ENCODE results near the gene TRIM29.
"Not testable (repeated sequence)": the region's sequence is repeated elsewhere in the genome, so short reads cannot be mapped to it uniquely, and the experiment has no call there.

Gene TRIM29, protein sequence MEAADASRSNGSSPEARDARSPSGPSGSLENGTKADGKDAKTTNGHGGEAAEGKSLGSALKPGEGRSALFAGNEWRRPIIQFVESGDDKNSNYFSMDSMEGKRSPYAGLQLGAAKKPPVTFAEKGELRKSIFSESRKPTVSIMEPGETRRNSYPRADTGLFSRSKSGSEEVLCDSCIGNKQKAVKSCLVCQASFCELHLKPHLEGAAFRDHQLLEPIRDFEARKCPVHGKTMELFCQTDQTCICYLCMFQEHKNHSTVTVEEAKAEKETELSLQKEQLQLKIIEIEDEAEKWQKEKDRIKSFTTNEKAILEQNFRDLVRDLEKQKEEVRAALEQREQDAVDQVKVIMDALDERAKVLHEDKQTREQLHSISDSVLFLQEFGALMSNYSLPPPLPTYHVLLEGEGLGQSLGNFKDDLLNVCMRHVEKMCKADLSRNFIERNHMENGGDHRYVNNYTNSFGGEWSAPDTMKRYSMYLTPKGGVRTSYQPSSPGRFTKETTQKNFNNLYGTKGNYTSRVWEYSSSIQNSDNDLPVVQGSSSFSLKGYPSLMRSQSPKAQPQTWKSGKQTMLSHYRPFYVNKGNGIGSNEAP

GRCh38 chr11:120137611-120138521 is at the start of gene TRIM29:
TSS of gene TRIM29 (minus strand) at chr11:120138113. CDS start at chr11:120138031, 82 bp downstream.
- no peak for FAIRE-seq

- no peak for FAIRE-seq
Observed at GRCh38 chr11:120186774-120187591, 49.1 kb upstream of the TRIM29 start.

GRCh38 chr11:120186456-120186773 is 48.5 kb upstream of the TRIM29 start:
- FAIRE-seq = no peak

DNA sequence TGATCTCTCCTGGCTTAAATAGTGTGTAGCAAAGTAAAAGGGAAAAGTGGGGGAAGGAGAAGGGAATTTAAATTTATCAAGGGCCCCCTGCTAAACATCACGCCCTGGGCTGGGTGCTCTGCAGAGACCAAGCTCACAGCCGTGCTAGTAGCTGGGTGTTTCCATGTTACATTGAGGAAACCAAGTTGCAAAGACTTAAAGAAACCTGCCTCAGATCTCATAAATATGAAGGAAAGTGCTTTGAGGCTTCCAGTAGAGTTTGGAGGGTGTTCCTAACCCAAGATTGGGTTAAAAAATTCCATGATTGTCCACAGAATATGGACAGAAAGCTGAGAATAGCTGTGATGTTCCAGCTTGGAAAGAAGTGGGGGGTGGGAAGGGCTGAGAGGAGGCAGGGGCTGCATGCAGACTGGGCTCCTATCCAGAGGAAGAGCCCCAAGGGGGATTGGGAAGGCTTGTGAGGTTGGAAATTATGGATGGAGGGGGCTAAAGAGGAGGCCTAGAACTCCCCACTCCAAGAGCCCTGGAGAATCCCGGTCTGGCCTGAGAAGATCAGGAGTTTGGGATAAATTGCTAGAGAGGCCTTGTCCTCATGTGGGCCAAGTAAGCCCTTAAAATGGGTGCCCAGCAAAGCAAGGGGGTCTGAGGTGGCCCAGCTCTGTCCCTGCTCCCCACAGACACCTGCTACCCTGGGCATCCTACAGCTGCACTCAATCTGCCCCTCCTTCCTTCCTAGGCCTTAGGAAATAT is 48.0 kb upstream of the TRIM29 start:
- FAIRE-seq = no peak

- no peak for FAIRE-seq
Observed at GRCh38 chr11:120184946-120185705, 47.2 kb upstream of the TRIM29 start.

GRCh38 chr11:120184371-120184945 is 46.5 kb upstream of the TRIM29 start:
- no peak for FAIRE-seq

- FAIRE-seq = no peak
Observed at GRCh38 chr11:120183701-120184141, 45.8 kb upstream of the TRIM29 start.

- FAIRE-seq = no peak
Observed at GRCh38 chr11:120182790-120183491, 45.0 kb upstream of the TRIM29 start.

DNA sequence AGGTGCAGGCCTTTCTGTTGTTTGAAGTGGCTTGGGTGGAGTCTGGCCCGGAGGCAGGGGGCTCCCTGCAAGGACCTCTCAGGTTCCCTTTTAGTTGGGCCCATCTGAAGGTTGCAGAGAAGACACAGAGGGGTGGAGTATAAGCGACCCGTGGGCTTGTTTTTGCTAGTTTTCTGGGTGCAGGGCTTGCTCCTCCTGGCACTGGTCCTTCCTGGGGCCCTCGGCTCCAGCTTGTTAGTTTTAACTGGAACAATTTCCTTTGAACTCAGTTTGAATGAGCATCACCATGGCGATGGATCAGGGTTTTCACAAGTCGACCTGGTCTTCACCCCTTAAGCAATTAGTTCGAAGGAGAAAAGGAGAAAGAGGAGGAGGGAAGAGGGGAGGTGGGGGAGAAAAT is 44.5 kb upstream of the TRIM29 start:
- no peak for FAIRE-seq

- no peak for FAIRE-seq
Observed at GRCh38 chr11:120181376-120181975, 43.6 kb upstream of the TRIM29 start.

DNA sequence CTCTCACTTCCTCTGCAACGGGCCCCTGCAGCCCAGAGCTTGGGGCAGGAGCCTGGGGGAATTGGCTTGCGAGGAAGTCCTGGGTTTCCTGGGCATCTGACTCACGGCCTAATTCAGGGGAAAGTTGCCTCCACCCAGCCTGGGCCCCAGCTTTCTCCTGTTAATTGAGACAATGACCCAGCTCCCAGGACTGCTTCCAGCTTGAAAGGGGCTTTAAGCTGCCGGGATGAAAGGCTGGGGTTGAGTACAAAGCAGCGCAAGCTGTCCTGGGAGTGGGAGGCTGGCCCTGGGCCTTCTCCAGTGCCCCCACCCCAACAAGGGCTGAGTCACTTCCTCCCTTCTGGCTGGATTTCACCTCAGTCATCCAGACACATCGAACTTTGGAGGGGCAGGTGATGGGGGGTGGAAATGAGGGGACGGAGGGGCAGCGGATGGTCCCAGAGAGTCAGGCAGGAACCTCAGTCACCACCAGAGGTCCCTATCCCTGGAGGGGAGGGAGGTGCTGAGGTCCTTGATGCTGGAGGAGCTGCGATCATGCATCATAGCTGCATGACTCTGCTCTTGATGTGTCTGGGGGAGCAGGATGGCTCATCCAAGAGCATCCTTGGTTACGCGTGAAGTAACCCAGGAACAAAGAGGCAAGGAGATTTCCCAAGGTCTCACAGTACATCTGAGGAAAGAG is 42.8 kb upstream of the TRIM29 start:
- FAIRE-seq = no peak

GRCh38 chr11:120180063-120180462 is 42.1 kb upstream of the TRIM29 start:
- FAIRE-seq = not testable (repeated sequence)

GRCh38 chr11:120179057-120179672 is 41.3 kb upstream of the TRIM29 start:
- FAIRE-seq = no peak

- no peak for FAIRE-seq
Observed at GRCh38 chr11:120178561-120179056, 40.7 kb upstream of the TRIM29 start.

- no peak for FAIRE-seq
Observed at GRCh38 chr11:120174866-120175265, 37.0 kb upstream of the TRIM29 start.

GRCh38 chr11:120173807-120174206 is 35.9 kb upstream of the TRIM29 start:
- FAIRE-seq = no peak

DNA sequence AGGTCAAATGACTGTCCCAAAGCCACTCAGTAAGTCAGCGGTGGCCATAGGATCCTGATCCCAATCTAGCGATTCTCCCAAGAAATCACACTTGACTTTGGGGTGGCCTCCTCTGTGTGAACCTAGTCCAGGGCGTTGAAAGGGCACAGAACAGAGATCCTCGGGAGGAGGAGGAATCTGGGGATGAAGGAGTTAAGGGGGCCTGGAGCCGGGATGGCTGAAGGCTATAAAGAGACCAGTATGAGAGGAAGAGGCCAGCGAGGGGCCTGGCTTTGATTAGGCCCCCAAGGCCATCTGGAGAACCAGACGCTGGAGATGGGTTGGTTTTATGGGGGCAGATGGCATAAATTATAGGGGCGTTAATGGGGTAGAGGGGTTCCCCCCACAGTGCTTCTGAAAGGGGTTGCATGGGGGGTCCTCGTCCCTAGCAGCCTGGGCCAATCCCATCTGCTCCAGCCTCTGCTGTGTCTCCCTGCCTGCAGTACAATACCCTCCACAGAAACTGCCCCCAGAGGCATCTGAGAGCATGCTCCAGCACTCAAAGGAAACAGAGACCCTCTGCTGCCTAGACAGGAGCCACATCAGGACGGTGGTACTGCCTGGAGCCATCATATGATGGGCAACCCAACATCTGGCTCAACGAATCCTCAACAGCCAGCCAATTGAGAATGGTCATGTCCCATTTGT is 35.2 kb upstream of the TRIM29 start:
- no peak for FAIRE-seq

Measured in TTC549 (cell line).